SJSA1 (cell line): ENCODE results near the gene PIK3R5. TPM values are rescaled to one million over a fixed set of nuclear protein-coding genes. Genes with fewer than 3 reads are reported as not detected.

Source experiments
- DNase-seq, 2 experiments: peaks; one replicate each; pipeline ENCODE4 v3.0.0-alpha.2; 2015 to 2020; ENCODE audit warnings: low spot score in 2 of 2, low read depth in 1 of 2
- H3K27ac ChIP-seq: fragments of 250-450 bp; sonication (Bioruptor Pico); 2 replicates; pipeline ENCODE4 v1.5.1; 2020; ENCODE audit warnings: mild to moderate bottlenecking, moderate library complexity
- H3K27me3 ChIP-seq: fragments of 250-450 bp; sonication (Bioruptor Pico); replicated peaks from 2 replicates; pipeline ENCODE4 v1.5.1; 2020; ENCODE audit warnings: mild to moderate bottlenecking, moderate library complexity
- H3K36me3 ChIP-seq: fragments of 250-450 bp; sonication (Bioruptor Pico); 2 replicates; pipeline ENCODE4 v1.5.1; 2020; ENCODE audit warnings: mild to moderate bottlenecking
- H3K4me1 ChIP-seq: fragments of 250-450 bp; sonication (Bioruptor Pico); replicated peaks from 2 replicates; pipeline ENCODE4 v1.6.1; 2021; ENCODE audit warnings: mild to moderate bottlenecking
- H3K4me3 ChIP-seq: fragments of 250-450 bp; sonication (Bioruptor Pico); 2 replicates; pipeline ENCODE4 v1.5.1; 2020; ENCODE audit warnings: mild to moderate bottlenecking
- H3K9me3 ChIP-seq: fragments of 250-450 bp; sonication (Bioruptor Pico); replicated peaks from 2 replicates; pipeline ENCODE4 v1.5.1; 2020; ENCODE audit warnings: mild to moderate bottlenecking
- total RNA-seq: library from RNA; depleted of rRNA; stranded (reverse); fragments of >200 nt; shearing (Covaris generic); gene quantifications from 2 replicates; pipeline ENCODE4 v1.2.3, GENCODE V29; 2014

PIK3R5 gene
- total RNA-seq, 1 experiment from 2014 or later, result not detected

DNA sequence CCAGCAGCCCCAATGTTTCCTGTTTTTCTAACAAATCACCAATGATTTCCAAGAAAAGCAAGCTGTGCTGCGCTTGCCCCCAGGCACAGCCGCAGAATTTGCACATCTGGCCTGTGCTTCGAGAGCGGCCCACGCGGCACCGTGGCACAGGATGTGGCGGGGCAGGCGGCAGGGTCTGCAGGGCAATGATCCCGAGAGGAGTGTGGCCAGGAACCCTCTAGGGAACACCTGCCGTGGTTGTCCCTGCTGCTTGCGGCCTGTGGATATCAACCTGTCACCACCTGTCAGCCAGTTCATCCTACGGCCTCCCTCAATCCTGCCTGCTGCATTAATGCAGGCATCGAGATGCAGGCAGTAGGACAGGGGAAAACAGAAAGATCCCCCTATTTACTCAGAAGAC, 24.0 kb downstream of the PIK3R5 start:
- H3K4me1 ChIP-seq, result peaks cover 8% of the 10 kb centered on the region
- no peaks in the 10 kb centered on the region for H3K9me3 ChIP-seq
- no peak overlapping the region for H3K27ac ChIP-seq
- H3K4me3 ChIP-seq, result no peak overlapping the region
- no peaks in the 10 kb centered on the region; the same call in 1 of the 2 replicates for H3K36me3 ChIP-seq
- no peaks in the 10 kb centered on the region for H3K27me3 ChIP-seq
- DNase-seq, result no peak

DNA sequence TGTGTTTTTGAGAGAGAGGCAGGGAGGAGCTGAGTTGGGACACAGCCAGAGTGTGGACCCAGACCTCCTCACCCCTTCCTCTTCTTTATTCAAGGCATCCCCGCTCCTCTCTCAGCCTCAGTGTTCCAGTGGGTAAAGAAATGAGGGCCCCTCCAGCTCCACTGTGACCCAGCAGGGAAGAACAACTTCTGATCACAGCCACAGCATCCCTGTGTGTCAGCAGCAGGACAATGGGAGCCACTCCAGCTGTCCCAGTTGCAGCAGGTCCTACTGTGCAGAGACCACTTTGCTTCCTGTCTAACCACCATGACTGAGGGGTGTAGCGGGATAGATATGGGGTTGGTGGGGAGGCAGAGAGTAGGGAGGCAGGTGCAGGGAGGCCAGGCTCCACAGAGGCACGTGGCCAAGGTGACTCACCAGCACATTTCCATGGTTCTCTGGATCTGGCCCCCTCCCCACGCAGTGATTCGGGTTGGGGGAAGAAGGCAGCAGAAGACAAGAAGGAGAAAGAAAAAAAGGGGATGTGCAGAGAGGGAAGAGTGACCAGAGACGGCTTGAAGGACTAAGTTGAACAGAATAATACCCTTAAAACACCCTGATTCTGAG, 24.5 kb downstream of the PIK3R5 start:
- no peaks in the 10 kb centered on the region for H3K9me3 ChIP-seq
- H3K27me3 ChIP-seq, result no peaks in the 10 kb centered on the region
- H3K36me3 ChIP-seq, result no peaks in the 10 kb centered on the region; the same call in 1 of the 2 replicates
- H3K4me1 ChIP-seq, result peaks cover 2% of the 10 kb centered on the region
- DNase-seq, result no peak
- no peak overlapping the region for H3K27ac ChIP-seq
- H3K4me3 ChIP-seq, result no peak overlapping the region

DNA sequence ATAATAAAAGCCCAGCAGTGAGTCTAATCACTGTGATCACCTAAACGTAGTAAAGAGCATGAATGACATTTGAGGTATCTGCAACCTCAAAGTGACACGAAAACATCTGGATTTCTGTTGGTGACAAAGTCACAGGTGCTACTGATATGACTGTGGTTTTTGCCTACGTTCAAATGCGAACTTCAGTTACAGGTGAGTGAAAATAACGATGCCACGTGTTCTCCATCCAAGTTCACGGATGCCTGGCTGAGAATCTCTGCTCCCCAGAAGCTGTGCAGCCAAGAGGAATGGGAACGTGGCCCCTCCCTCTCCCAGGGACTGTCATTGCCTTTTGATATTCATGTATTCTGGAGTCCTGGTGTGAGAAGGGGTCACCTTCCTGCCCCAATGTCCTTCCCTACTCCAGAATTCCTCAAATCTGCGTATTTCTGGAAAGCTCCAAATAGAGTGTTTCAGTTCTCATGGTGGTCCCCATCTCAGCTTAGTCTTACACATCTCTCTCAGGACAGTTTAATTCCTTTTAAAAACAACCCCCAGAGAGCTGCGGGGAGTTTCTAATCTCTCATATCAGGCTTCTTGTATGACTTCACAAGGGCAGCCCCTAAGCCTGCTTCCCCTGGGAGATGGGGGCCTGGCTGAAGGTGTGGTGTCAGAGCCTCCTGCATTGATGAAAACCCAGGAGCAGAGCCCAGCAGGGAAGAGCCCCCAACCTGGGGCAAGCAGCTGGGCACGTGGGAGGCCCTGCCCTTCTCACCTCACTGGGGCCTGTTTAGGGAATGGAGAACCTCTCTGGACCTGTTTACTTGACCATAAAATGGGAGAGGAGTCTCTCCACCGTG, 25.8 kb downstream of the PIK3R5 start:
- H3K4me3 ChIP-seq, result no peak overlapping the region
- no peaks in the 10 kb centered on the region; the same call in 1 of the 2 replicates for H3K36me3 ChIP-seq
- no peaks in the 10 kb centered on the region for H3K9me3 ChIP-seq
- H3K27ac ChIP-seq, result no peak overlapping the region
- no peaks in the 10 kb centered on the region for H3K27me3 ChIP-seq
- DNase-seq, result no peak
- H3K4me1 ChIP-seq, result peaks cover 4% of the 10 kb centered on the region

DNA sequence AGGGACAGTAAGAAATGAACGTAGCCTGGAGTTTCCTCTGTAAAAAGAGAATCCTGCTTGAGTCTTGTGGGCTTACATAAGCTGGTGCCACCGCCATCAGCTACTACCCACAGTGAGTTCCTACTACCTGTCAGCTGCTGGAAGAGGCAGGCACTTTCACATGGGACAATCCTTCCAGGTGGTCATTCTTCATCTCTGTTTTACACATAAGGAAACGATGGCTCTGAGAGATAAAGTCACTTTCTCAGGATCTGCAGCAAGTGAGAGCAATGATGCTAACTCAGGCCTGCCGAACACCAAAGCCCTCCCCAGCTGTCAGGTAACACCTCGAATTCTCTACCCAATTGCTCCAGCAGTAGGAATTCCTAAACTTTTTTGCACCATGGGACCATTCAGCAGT, 26.6 kb downstream of the PIK3R5 start:
- Histone ChIP-seq H3K27me3 (no peaks in the 10 kb centered on the region), H3K36me3 (no peaks in the 10 kb centered on the region), H3K27ac (no peak overlapping the region), H3K4me1 (peaks cover 9% of the 10 kb centered on the region), H3K9me3 (no peaks in the 10 kb centered on the region), H3K4me3 (no peak overlapping the region)
- DNase-seq, result no peak

DNA sequence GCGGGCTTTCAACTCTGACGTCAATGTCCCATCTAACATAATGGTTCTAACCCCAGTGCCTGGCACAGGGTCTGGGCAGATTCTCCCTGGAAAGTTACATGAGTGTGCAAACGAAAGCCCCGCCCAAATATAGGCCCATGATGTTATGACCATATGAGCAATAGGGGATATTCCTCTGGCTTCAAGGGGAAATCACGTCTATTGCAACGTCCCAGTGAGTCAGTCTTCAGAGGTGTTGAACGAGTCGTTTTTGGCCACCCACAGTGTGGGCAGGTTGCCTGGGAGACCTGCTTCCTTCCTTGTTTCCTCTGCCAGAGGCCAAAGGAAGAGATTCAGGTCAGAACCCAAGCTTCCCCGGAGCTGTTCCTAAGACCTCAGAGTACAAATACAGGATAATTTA, 30.3 kb downstream of the PIK3R5 start:
- Histone ChIP-seq H3K36me3 (no peaks in the 10 kb centered on the region), H3K4me1 (peaks cover 9% of the 10 kb centered on the region), H3K27me3 (no peaks in the 10 kb centered on the region), H3K4me3 (no peak overlapping the region), H3K9me3 (no peaks in the 10 kb centered on the region), H3K27ac (peak overlapping the region; percentile 41)
- peak; percentile 42 to 73 for DNase-seq

DNA sequence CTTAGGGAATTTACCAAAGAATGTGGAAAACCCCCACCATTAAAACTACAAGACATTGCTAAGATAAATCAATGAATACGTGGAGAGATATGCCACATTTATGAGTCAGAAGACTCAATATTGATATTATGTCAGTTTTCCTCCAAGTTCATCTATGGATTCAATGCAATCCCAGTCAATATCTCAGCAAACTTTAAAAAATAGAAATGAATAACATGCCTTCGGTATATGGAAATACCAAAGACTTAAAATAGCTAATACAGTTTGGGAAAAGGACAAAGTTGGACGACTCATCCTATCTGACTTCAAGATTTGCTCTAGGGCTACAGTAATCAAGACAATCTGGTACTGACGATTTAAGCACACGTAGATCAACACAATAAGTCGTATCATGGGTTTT, 31.2 kb downstream of the PIK3R5 start:
- no peak for DNase-seq
- no peak overlapping the region for H3K4me3 ChIP-seq
- peaks cover 4% of the 10 kb centered on the region; the same call in 1 of the 2 replicates for H3K9me3 ChIP-seq
- no peak overlapping the region for H3K27ac ChIP-seq
- no peaks in the 10 kb centered on the region for H3K27me3 ChIP-seq
- H3K4me1 ChIP-seq, result peaks cover 9% of the 10 kb centered on the region
- H3K36me3 ChIP-seq, result no peaks in the 10 kb centered on the region

DNA sequence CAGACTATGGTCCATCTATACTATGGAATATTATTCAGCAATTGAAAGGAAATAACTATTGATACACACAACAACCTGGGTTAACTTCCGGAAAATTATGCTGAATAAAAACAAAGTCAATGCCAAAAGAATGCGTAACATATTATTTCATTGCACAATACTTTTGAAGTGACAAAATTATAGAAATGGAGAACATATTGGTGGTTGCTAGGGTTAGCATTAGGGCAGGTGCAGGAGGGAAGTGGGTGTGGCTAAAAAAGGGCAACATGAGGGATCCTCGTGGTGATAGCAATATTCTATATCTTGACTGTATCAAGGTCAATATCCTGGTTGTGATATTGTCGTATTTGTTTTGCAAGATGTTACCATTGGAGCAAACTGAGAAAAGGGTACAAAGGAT, 34.9 kb downstream of the PIK3R5 start:
- Histone ChIP-seq H3K4me1 (peaks cover 9% of the 10 kb centered on the region), H3K4me3 (no peak overlapping the region), H3K9me3 (peaks cover 16% of the 10 kb centered on the region), H3K27me3 (no peaks in the 10 kb centered on the region), H3K27ac (no peak overlapping the region), H3K36me3 (no peaks in the 10 kb centered on the region)
- no peak for DNase-seq

DNA sequence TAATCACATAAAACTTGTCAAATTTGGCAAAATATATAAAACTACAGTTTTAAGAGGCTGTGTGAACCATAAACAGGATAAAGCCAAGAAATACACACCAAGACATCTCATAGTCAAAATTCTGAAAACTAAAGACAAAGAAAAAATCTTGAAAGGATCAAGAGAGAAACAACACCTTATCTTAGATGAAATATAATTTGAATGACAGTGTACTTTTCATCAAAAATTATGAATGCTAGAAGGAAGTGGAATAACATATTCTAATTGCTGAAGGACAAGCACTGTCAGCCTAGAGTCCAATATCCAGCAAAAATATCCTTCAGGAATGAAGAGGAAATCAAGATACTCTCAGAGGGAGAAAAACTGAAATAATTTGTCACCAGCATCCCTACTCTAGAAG, 37.2 kb downstream of the PIK3R5 start:
- no peak overlapping the region for H3K27ac ChIP-seq
- H3K9me3 ChIP-seq, result peaks cover 16% of the 10 kb centered on the region
- no peaks in the 10 kb centered on the region for H3K4me1 ChIP-seq
- no peaks in the 10 kb centered on the region for H3K36me3 ChIP-seq
- no peak overlapping the region for H3K4me3 ChIP-seq
- DNase-seq, result no peak
- no peaks in the 10 kb centered on the region for H3K27me3 ChIP-seq

DNA sequence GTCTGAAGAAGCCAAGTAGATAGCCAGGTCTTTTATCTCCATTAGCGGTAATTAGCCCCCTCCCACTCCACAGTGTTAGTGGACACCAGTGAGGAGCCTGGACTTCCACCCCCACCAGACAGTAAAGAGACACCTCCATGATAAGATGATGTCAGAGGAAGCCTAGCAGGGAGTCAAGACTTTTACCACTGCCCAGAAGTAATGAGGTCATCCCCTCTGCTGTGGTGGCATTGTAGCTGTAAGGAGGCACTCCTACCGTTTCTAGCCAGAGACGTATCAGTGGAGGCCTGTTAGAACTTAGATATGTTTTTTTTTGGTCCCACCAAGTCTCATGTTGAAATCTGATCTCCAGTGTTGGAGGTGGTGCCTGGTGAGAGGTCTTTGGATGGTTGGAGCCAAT, 38.1 kb downstream of the PIK3R5 start:
- peaks cover 16% of the 10 kb centered on the region for H3K9me3 ChIP-seq
- no peaks in the 10 kb centered on the region for H3K27me3 ChIP-seq
- peaks cover 9% of the 10 kb centered on the region for H3K4me1 ChIP-seq
- no peak overlapping the region for H3K27ac ChIP-seq
- H3K4me3 ChIP-seq, result no peak overlapping the region
- DNase-seq, result no peak
- no peaks in the 10 kb centered on the region for H3K36me3 ChIP-seq

DNA sequence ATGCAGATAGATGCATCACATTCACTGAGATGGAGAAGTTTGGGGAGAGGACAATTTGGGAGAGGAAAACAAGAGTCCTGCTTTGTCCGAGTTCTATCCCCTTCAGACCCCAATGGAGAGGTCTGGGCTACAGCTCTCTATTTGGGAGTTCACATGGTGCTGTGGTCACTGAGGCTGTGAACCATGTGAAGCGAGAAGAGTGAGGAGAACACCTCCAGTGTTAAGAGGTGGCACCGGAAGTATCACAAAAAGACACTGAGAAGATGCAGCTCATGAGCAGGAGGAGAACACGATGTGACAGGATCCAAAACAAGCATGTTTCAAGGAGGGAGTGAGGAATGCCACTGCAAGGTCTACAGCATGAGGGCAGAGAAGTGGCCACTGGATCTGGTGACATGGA, 39.7 kb downstream of the PIK3R5 start:
- DNase-seq, result no peak
- no peaks in the 10 kb centered on the region for H3K36me3 ChIP-seq

DNA sequence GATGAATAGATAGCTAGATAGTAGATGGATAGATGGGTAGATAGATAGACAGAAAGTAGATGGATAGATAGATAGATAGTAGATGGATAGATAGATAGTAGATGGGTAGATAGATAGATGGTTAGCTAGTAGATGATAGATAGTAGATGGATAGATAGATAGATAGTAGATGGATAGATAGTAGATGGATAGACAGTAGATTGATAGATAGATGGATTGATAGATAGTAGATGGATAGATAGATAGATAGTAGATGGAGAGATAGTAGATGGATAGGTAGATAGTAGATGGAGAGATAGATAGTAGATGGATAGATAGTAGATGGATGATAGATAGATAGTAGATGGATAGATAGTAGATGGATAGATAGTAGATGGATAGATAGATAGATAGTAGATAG, 40.4 kb downstream of the PIK3R5 start:
- DNase-seq, result no peak
- Histone ChIP-seq H3K27me3 (no peaks in the 10 kb centered on the region), H3K4me3 (no peak overlapping the region), H3K36me3 (no peaks in the 10 kb centered on the region), H3K27ac (no peak overlapping the region), H3K9me3 (peaks cover 16% of the 10 kb centered on the region), H3K4me1 (peaks cover 16% of the 10 kb centered on the region)

More for the DNA sequence above, 39.7 kb downstream of the PIK3R5 start:
- H3K4me3 ChIP-seq, result no peak overlapping the region
- H3K4me1 ChIP-seq, result peaks cover 16% of the 10 kb centered on the region
- no peak overlapping the region for H3K27ac ChIP-seq
- no peaks in the 10 kb centered on the region for H3K27me3 ChIP-seq
- peaks cover 16% of the 10 kb centered on the region for H3K9me3 ChIP-seq

DNA sequence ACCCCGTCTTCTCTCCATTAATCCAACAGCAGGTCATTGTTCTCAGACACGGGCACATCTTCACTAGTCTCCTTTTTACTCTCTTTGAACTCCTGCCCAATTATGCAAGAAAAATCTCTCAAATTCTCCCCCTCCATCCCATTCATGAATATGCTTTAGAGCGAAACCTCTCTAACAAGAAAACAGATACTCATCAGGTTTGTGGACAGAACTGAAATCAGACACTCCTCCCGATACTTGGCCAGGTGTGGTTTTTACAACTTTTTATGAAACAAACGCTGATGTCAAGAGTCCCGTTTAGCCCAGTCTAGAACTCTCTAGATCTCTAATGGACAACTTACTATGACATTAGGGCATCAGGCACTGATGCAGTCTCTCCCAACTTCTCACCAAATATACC, 40.9 kb downstream of the PIK3R5 start:
- Histone ChIP-seq H3K4me3 (no peak overlapping the region), H3K9me3 (peaks cover 14% of the 10 kb centered on the region), H3K4me1 (peaks cover 16% of the 10 kb centered on the region), H3K27ac (no peak overlapping the region), H3K36me3 (no peaks in the 10 kb centered on the region), H3K27me3 (no peaks in the 10 kb centered on the region)
- no peak for DNase-seq

DNA sequence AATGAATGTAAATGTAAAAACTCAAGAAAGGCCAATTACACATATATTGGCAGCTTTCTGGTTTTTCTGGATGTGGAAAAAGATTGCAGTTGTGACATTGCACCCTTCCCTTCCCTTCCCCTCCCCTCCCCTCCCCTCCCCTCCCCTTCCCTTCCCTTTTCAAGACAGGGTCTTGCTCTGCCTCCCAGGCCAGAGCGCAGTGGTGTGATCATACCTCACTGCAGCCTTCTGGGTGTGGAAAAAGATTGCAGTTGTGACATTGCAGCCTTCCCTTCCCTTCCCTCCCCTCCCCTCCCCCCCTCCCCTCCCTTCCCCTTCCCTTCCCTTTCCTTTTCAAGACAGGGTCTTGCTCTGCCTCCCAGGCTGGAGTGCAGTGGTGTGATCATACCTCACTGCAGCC, 41.7 kb downstream of the PIK3R5 start:
- Histone ChIP-seq H3K4me3 (no peak overlapping the region), H3K36me3 (no peaks in the 10 kb centered on the region), H3K27me3 (no peaks in the 10 kb centered on the region), H3K27ac (no peak overlapping the region), H3K9me3 (peaks cover 10% of the 10 kb centered on the region), H3K4me1 (peaks cover 24% of the 10 kb centered on the region)
- DNase-seq, result no peak

DNA sequence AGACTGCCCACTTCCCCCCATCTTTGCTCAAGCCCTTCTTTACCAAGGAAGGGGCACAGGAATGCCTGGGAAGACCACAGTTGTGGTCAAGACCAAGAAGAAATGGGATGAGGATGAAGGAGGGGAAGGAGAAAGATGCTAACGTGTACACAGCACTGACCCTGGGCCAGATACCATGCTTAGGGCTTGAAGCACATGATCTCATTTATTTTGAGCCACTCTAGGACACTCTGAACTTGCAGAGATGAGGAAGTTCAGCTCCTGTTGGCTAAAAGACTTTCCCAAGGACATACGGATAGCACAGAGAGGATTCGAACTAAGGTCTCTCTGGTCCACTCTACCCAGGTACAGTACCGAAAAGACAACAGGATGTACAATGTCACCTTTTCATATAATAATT, 42.6 kb downstream of the PIK3R5 start:
- peaks cover 28% of the 10 kb centered on the region for H3K4me1 ChIP-seq
- H3K27me3 ChIP-seq, result no peaks in the 10 kb centered on the region
- DNase-seq, result no peak
- H3K27ac ChIP-seq, result peak overlapping the region; percentile 52
- H3K4me3 ChIP-seq, result no peak overlapping the region
- peaks cover 5% of the 10 kb centered on the region; the same call in 1 of the 2 replicates for H3K9me3 ChIP-seq
- H3K36me3 ChIP-seq, result no peaks in the 10 kb centered on the region
